ENCODE data around the gene THSD4. TPM values are rescaled to one million over a fixed set of nuclear protein-coding genes. Genes with fewer than 3 reads are reported as not detected.

The THSD4 gene
- total and polyA plus RNA-seq, 2 of the 8 experiments (the other 6 are each of a cell fraction or from before 2014, with no cell fraction given): 2.5 to 6.2 TPM

DNA sequence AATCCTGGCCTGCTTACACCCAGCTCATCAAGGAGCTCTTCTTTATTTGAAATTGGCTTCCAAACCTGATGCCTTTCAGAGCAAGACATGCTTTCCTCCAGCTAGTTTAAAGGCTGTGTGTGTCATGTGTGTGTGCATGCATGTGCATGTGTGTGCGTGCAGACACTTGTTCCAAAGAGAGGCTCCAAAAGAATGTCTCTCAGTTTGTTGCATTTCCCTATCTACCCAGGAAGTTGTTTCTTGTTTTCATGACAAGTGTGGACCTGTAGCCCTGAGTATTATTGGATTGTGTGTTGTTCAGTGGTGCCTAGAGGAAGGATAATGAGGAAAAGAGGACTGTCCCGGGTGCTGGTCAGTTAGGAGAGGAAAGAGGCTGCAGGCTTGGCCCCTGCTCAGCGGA is 240.0 kb downstream of the THSD4 start (continued):
- no peak for TF ChIP-seq FOSL1 (IDR thresholded peaks at IDR 0.05; ENCODE audit: insufficient read depth, low read depth, low read length)
- no peak for TF ChIP-seq GABPA (IDR thresholded peaks at IDR 0.05; ENCODE audit: borderline replicate concordance, insufficient read depth, low read length)
- TF ChIP-seq BRCA1 (IDR thresholded peaks at IDR 0.05; ENCODE audit: low read depth, low read length): no peak
- no peak for TF ChIP-seq YY1 (IDR thresholded peaks at IDR 0.05; ENCODE audit: low read depth, low read length)
- TF ChIP-seq, protein P1, sequence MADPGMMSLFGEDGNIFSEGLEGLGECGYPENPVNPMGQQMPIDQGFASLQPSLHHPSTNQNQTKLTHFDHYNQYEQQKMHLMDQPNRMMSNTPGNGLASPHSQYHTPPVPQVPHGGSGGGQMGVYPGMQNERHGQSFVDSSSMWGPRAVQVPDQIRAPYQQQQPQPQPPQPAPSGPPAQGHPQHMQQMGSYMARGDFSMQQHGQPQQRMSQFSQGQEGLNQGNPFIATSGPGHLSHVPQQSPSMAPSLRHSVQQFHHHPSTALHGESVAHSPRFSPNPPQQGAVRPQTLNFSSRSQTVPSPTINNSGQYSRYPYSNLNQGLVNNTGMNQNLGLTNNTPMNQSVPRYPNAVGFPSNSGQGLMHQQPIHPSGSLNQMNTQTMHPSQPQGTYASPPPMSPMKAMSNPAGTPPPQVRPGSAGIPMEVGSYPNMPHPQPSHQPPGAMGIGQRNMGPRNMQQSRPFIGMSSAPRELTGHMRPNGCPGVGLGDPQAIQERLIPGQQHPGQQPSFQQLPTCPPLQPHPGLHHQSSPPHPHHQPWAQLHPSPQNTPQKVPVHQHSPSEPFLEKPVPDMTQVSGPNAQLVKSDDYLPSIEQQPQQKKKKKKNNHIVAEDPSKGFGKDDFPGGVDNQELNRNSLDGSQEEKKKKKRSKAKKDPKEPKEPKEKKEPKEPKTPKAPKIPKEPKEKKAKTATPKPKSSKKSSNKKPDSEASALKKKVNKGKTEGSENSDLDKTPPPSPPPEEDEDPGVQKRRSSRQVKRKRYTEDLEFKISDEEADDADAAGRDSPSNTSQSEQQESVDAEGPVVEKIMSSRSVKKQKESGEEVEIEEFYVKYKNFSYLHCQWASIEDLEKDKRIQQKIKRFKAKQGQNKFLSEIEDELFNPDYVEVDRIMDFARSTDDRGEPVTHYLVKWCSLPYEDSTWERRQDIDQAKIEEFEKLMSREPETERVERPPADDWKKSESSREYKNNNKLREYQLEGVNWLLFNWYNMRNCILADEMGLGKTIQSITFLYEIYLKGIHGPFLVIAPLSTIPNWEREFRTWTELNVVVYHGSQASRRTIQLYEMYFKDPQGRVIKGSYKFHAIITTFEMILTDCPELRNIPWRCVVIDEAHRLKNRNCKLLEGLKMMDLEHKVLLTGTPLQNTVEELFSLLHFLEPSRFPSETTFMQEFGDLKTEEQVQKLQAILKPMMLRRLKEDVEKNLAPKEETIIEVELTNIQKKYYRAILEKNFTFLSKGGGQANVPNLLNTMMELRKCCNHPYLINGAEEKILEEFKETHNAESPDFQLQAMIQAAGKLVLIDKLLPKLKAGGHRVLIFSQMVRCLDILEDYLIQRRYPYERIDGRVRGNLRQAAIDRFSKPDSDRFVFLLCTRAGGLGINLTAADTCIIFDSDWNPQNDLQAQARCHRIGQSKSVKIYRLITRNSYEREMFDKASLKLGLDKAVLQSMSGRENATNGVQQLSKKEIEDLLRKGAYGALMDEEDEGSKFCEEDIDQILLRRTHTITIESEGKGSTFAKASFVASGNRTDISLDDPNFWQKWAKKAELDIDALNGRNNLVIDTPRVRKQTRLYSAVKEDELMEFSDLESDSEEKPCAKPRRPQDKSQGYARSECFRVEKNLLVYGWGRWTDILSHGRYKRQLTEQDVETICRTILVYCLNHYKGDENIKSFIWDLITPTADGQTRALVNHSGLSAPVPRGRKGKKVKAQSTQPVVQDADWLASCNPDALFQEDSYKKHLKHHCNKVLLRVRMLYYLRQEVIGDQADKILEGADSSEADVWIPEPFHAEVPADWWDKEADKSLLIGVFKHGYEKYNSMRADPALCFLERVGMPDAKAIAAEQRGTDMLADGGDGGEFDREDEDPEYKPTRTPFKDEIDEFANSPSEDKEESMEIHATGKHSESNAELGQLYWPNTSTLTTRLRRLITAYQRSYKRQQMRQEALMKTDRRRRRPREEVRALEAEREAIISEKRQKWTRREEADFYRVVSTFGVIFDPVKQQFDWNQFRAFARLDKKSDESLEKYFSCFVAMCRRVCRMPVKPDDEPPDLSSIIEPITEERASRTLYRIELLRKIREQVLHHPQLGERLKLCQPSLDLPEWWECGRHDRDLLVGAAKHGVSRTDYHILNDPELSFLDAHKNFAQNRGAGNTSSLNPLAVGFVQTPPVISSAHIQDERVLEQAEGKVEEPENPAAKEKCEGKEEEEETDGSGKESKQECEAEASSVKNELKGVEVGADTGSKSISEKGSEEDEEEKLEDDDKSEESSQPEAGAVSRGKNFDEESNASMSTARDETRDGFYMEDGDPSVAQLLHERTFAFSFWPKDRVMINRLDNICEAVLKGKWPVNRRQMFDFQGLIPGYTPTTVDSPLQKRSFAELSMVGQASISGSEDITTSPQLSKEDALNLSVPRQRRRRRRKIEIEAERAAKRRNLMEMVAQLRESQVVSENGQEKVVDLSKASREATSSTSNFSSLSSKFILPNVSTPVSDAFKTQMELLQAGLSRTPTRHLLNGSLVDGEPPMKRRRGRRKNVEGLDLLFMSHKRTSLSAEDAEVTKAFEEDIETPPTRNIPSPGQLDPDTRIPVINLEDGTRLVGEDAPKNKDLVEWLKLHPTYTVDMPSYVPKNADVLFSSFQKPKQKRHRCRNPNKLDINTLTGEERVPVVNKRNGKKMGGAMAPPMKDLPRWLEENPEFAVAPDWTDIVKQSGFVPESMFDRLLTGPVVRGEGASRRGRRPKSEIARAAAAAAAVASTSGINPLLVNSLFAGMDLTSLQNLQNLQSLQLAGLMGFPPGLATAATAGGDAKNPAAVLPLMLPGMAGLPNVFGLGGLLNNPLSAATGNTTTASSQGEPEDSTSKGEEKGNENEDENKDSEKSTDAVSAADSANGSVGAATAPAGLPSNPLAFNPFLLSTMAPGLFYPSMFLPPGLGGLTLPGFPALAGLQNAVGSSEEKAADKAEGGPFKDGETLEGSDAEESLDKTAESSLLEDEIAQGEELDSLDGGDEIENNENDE (IDR thresholded peaks at IDR 0.05; ENCODE audit: insufficient replicate concordance, low read length): no peak
- TF ChIP-seq JUND (IDR thresholded peaks at IDR 0.05; ENCODE audit: low read length): no peak
- TF ChIP-seq GTF2F1 (IDR thresholded peaks at IDR 0.05; ENCODE audit: borderline replicate concordance, low read depth, low read length): no peak

All from H1 (cell line).